Keratinocyte (primary cell): ENCODE data around the gene E2F6. TPM values are rescaled to one million over a fixed set of nuclear protein-coding genes. Genes with fewer than 3 reads are reported as not detected.

Experiments
- DNase-seq: peaks from one replicate; pipeline ENCODE4 v3.0.0-alpha.2; 2011; ENCODE audit warnings: low read depth, missing footprints, low spot score
- FAIRE-seq: peaks from 2 replicates; lab custom pipeline; 2011; peaks lifted over from hg19 to GRCh38; lab: Jason Lieb, UNC
- H2AFZ ChIP-seq: 2 replicates; pipeline ENCODE4 v1.6.0; 2012; ENCODE audit warnings: low read length, control low read depth, inconsistent platforms; ENCODE audit not compliant: control insufficient read depth
- H3K27ac ChIP-seq: 2 replicates; pipeline ENCODE4 v1.5.1; 2011; ENCODE audit warnings: low read length; ENCODE audit not compliant: control insufficient read depth, insufficient read depth
- H3K27me3 ChIP-seq: 3 replicates; pipeline ENCODE4 v1.6.0; 2011; ENCODE audit warnings: low read length; ENCODE audit not compliant: control insufficient read depth, insufficient read depth; ENCODE audit errors: extremely low read depth
- H3K36me3 ChIP-seq, 2 experiments: 2 replicates in 1 of 2; 3 replicates in 1 of 2; pipeline ENCODE4 v1.5.1; 2011; ENCODE audit warnings: low read length in 2 of 2, mild to moderate bottlenecking in 1 of 2; ENCODE audit not compliant: control insufficient read depth in 2 of 2, insufficient read depth in 2 of 2; ENCODE audit errors: extremely low read depth in 1 of 2
- H3K4me1 ChIP-seq: 3 replicates; pipeline ENCODE4 v1.5.1; 2011; ENCODE audit warnings: low read length; ENCODE audit not compliant: control insufficient read depth, insufficient read depth; ENCODE audit errors: extremely low read depth
- H3K4me2 ChIP-seq: 3 replicates; pipeline ENCODE4 v1.6.0; 2011; ENCODE audit warnings: low read depth, low read length; ENCODE audit not compliant: control insufficient read depth, insufficient read depth; ENCODE audit errors: extremely low read depth
- H3K4me3 ChIP-seq, 3 experiments: fragments of 200-600 bp in 1 of 3; sonication (generic) in 1 of 3; 2 replicates in 2 of 3; 3 replicates in 1 of 3; pipeline ENCODE4 v1.5.1; 2011 to 2016; ENCODE audit warnings: low read length in 3 of 3, mild to moderate bottlenecking in 3 of 3, control low read depth in 2 of 3, inconsistent platforms in 1 of 3, low read depth in 1 of 3, mixed read lengths in 1 of 3, mixed run types in 1 of 3, moderate library complexity in 1 of 3; ENCODE audit not compliant: control insufficient read depth in 2 of 3, insufficient read depth in 2 of 3; ENCODE audit errors: extremely low read depth in 1 of 3
- H3K79me2 ChIP-seq: 2 replicates; pipeline ENCODE4 v1.6.0; 2012; ENCODE audit warnings: low read length; ENCODE audit not compliant: control insufficient read depth, insufficient read depth
- H3K9ac ChIP-seq: 3 replicates; pipeline ENCODE4 v1.6.0; 2011; ENCODE audit warnings: low read length; ENCODE audit not compliant: control insufficient read depth, insufficient read depth; ENCODE audit errors: extremely low read depth
- H3K9me1 ChIP-seq: 3 replicates; pipeline ENCODE4 v1.6.0; 2011; ENCODE audit warnings: low read length; ENCODE audit not compliant: control insufficient read depth, insufficient read depth; ENCODE audit errors: extremely low read depth
- H3K9me3 ChIP-seq: 2 replicates; pipeline ENCODE4 v1.5.1; 2012; ENCODE audit warnings: low read depth, low read length; ENCODE audit not compliant: control insufficient read depth
- H4K20me1 ChIP-seq: 3 replicates; pipeline ENCODE4 v1.6.0; 2011; ENCODE audit warnings: low read length; ENCODE audit not compliant: control insufficient read depth, insufficient read depth; ENCODE audit errors: extremely low read depth
- CTCF ChIP-seq, 3 experiments: IDR thresholded peaks in 1 of 3; conservative IDR thresholded peaks in 1 of 3; optimal IDR thresholded peaks in 1 of 3; 2 replicates in 2 of 3; 3 replicates in 1 of 3; pipeline versions ENCODE3 to v1.5.1; 2011; ENCODE audit warnings: low read length in 3 of 3, mild to moderate bottlenecking in 3 of 3, moderate library complexity in 2 of 3, control low read depth in 1 of 3, inconsistent platforms in 1 of 3; ENCODE audit not compliant: insufficient read depth in 2 of 3; ENCODE audit errors: extremely low read depth in 1 of 3
- EZH2 ChIP-seq: IDR thresholded peaks from one replicate; pipeline ENCODE4 v1.6.1; 2012; ENCODE audit warnings: inconsistent platforms, mild to moderate bottlenecking, low read length, moderate library complexity
- dilution Hi-C: fragments of 300-500 bp; cut with MboI; formaldehyde crosslinking; loops from one replicate; pipeline ENCODE4 v1.7.0; 2020; ENCODE audit warnings: low sequenced_read_pairs; ENCODE audit not compliant: extremely low pct_ligation_motif_present
- polyA plus RNA-seq, 5 experiments: library from polyadenylated mRNA; depleted of rRNA in 3 of 5; stranded (reverse) in 3 of 5; stranded (forward) in 1 of 5; unstranded in 1 of 5; fragments of >200 nt; gene quantifications; 1 replicate in 1 of 5; 2 replicates in 3 of 5; 3 replicates in 1 of 5; pipeline versions ENCODE4 v1.2.1 to v1.2.3, GENCODE V29; 2011 to 2012; ENCODE audit warnings: missing spikeins in 2 of 5, low read depth in 1 of 5, low replicate concordance in 1 of 5

E2F6 gene
- polyA plus RNA-seq, 1 donor (not counting 4 experiments of a cell fraction or from before 2014, with no cell fraction given) = 13.8 TPM

- H4K20me1 ChIP-seq = peaks cover 2% of the 10 kb centered on the region
- peaks cover 3 to 11% of the 10 kb centered on the region in 2 experiments for H3K36me3 ChIP-seq
- no peaks in the 10 kb centered on the region for H3K9me3 ChIP-seq
- peaks cover 55% of the 10 kb centered on the region for H3K79me2 ChIP-seq
- peak overlapping the region; percentile 72 for H3K9ac ChIP-seq
- FAIRE-seq = no peak
- DNase-seq = no peak
- H2AFZ ChIP-seq = peak overlapping the region; percentile 75
- H3K4me1 ChIP-seq = peaks cover 7% of the 10 kb centered on the region
- peak overlapping the region; percentile 59 to 86 (median 86) for H3K4me3 ChIP-seq
- H3K9me1 ChIP-seq = no peaks in the 10 kb centered on the region
- H3K27ac ChIP-seq = peak overlapping the region; percentile 61
- peak overlapping the region; percentile 90 for H3K4me2 ChIP-seq
- H3K27me3 ChIP-seq = no peaks in the 10 kb centered on the region
- TF ChIP-seq EZH2 (no peak), CTCF (optimal IDR thresholded peaks at IDR 0.05 in 1 of 3, IDR thresholded peaks at IDR 0.05 in 1 of 3, conservative IDR thresholded peaks at IDR 0.05 in 1 of 3; ENCODE audit: extremely low read depth in 1 of 3, insufficient read depth in 2 of 3, low read length in 3 of 3) (no peak)
- dilution Hi-C loops = no loop called here
Observed at GRCh38 chr2:11465110-11465484, 864 bp downstream of the E2F6 start.

GRCh38 chr2:11459816-11460215 lies 6.1 kb downstream of the E2F6 start:
- H3K27me3 ChIP-seq = no peaks in the 10 kb centered on the region
- no peaks in the 10 kb centered on the region for H3K9me3 ChIP-seq
- H3K4me2 ChIP-seq = no peak overlapping the region
- H3K36me3 ChIP-seq = peaks cover 9 to 22% of the 10 kb centered on the region in 2 experiments
- H3K9me1 ChIP-seq = peaks cover 2% of the 10 kb centered on the region
- FAIRE-seq (no peak), DNase-seq (no peak)
- H3K9ac ChIP-seq = no peak overlapping the region
- no peak overlapping the region for H3K4me3 ChIP-seq
- peaks cover 18% of the 10 kb centered on the region for H4K20me1 ChIP-seq
- no peak overlapping the region for H3K27ac ChIP-seq
- H3K4me1 ChIP-seq = peaks cover 9% of the 10 kb centered on the region
- H3K79me2 ChIP-seq = peaks cover 94% of the 10 kb centered on the region
- dilution Hi-C loops = no loop called here
- H2AFZ ChIP-seq = no peak overlapping the region
- TF ChIP-seq CTCF (optimal IDR thresholded peaks at IDR 0.05 in 1 of 3, IDR thresholded peaks at IDR 0.05 in 1 of 3, conservative IDR thresholded peaks at IDR 0.05 in 1 of 3; ENCODE audit: extremely low read depth in 1 of 3, insufficient read depth in 2 of 3, low read length in 3 of 3) (no peak), EZH2 (no peak)
